H1 (cell line): ENCODE results near the gene NPC2. TPM values are rescaled to one million over a fixed set of nuclear protein-coding genes. Genes with fewer than 3 reads are reported as not detected.

Experiments
- CTCF ChIA-PET: fragments of 300-600 bp; sonication (Branson Sonifier 250); formaldehyde crosslinking; loops from one replicate; lab custom pipeline; 2021; ENCODE audit not compliant: partially characterized antibody; lab: Charles Lee
- POLR2A ChIA-PET: fragments of 300-600 bp; sonication (Branson Sonifier 250); formaldehyde crosslinking; loops from one replicate; lab custom pipeline; 2021; ENCODE audit warnings: inconsistent platforms; ENCODE audit not compliant: partially characterized antibody; lab: Charles Lee
- DNase-seq, 2 experiments: peaks; one replicate each; pipeline versions ENCODE4 v3.0.0 to v3.0.0-alpha.2; 2010 to 2022; ENCODE audit warnings: low spot score in 2 of 2, low read depth in 1 of 2, mixed read lengths in 1 of 2
- FAIRE-seq: peaks from 2 replicates; lab custom pipeline; 2011; peaks lifted over from hg19 to GRCh38; lab: Jason Lieb, UNC
- H2AFZ ChIP-seq: 2 replicates; pipeline ENCODE4 v1.8.1; 2012; ENCODE audit warnings: low read length, inconsistent platforms
- H2AK5ac ChIP-seq: 2 replicates; pipeline ENCODE4 v1.6.1; 2013; ENCODE audit warnings: low read depth, low read length
- H2BK120ac ChIP-seq: replicated peaks from 2 replicates; pipeline ENCODE3; 2013; ENCODE audit warnings: low read depth, low read length, inconsistent platforms
- H2BK12ac ChIP-seq: 2 replicates; pipeline ENCODE4 v1.6.1; 2013; ENCODE audit warnings: low read depth, low read length
- H2BK15ac ChIP-seq: 2 replicates; pipeline ENCODE4 v1.6.1; 2013; ENCODE audit warnings: low read length
- H2BK20ac ChIP-seq: 2 replicates; pipeline ENCODE4 v1.6.1; 2013; ENCODE audit warnings: low read length
- H2BK5ac ChIP-seq: 2 replicates; pipeline ENCODE4 v1.6.1; 2013; ENCODE audit warnings: low read depth, low read length
- H3K14ac ChIP-seq: 2 replicates; pipeline ENCODE4 v1.6.1; 2013; ENCODE audit warnings: inconsistent platforms; ENCODE audit not compliant: insufficient read length
- H3K18ac ChIP-seq: 2 replicates; pipeline ENCODE4 v1.6.1; 2013; ENCODE audit warnings: low read length; ENCODE audit errors: extremely low read depth
- H3K23ac ChIP-seq: 2 replicates; pipeline ENCODE4 v1.6.1; 2013; ENCODE audit warnings: inconsistent platforms; ENCODE audit not compliant: insufficient read length
- H3K23me2 ChIP-seq: 2 replicates; pipeline ENCODE4 v1.6.1; 2013; ENCODE audit warnings: low read depth, low read length
- H3K27ac ChIP-seq: 2 replicates; pipeline ENCODE4 v1.6.1; 2011; ENCODE audit warnings: low read depth, low read length, inconsistent platforms
- H3K27me3 ChIP-seq, 4 experiments: replicated peaks in 1 of 4; 1 replicate in 1 of 4; 2 replicates in 3 of 4; pipeline versions ENCODE4 v1.6.1 to v1.8.1; 2011 to 2013; ENCODE audit warnings: low read length in 3 of 4, mild to moderate bottlenecking in 3 of 4, inconsistent platforms in 2 of 4, mixed read lengths in 2 of 4, moderate library complexity in 1 of 4; ENCODE audit not compliant: control insufficient read depth in 3 of 4, insufficient read depth in 3 of 4; ENCODE audit errors: extremely low read depth in 1 of 4
- H3K36me3 ChIP-seq, 4 experiments: 2 replicates each; pipeline versions ENCODE4 v1.6.1 to v1.8.1; 2011 to 2013; ENCODE audit warnings: mild to moderate bottlenecking in 4 of 4, low read length in 3 of 4, moderate library complexity in 2 of 4, control low read depth in 1 of 4, inconsistent platforms in 1 of 4; ENCODE audit not compliant: insufficient read depth in 4 of 4, control insufficient read depth in 2 of 4
- H3K4ac ChIP-seq: replicated peaks from 2 replicates; pipeline ENCODE3; 2013; ENCODE audit warnings: low read length, low read depth, mixed read lengths, inconsistent platforms; ENCODE audit not compliant: insufficient read length
- H3K4me1 ChIP-seq, 4 experiments: replicated peaks in 1 of 4; 1 replicate in 1 of 4; 2 replicates in 3 of 4; pipeline versions ENCODE4 v1.6.1 to v1.8.1; 2011 to 2013; ENCODE audit warnings: low read length in 3 of 4, inconsistent platforms in 2 of 4, mixed read lengths in 1 of 4; ENCODE audit not compliant: insufficient read depth in 4 of 4, control insufficient read depth in 3 of 4
- H3K4me2 ChIP-seq, 2 experiments: 2 replicates each; pipeline versions ENCODE4 v1.6.1 to v1.8.1; 2011 to 2013; ENCODE audit warnings: low read depth in 2 of 2, low read length in 2 of 2, control low read depth in 1 of 2, inconsistent platforms in 1 of 2, mild to moderate bottlenecking in 1 of 2; ENCODE audit not compliant: insufficient read depth in 1 of 2
- H3K4me3 ChIP-seq, 4 experiments: fragments of 200-600, 300-600 bp in 1 of 4; sonication (generic), shearing (Covaris generic), sonication (Bioruptor Twin) in 1 of 4; 2 replicates each; pipeline versions ENCODE4 v1.5.1 to v1.8.1; 2011 to 2016; ENCODE audit warnings: low read length in 4 of 4, low read depth in 3 of 4, control low read depth in 2 of 4, inconsistent platforms in 2 of 4, mild to moderate bottlenecking in 2 of 4, mixed read lengths in 1 of 4, moderate library complexity in 1 of 4; ENCODE audit not compliant: insufficient read depth in 2 of 4; ENCODE audit errors: extremely low read depth in 1 of 4
- H3K56ac ChIP-seq: replicated peaks from 2 replicates; pipeline ENCODE3; 2013; ENCODE audit warnings: low read depth, mild to moderate bottlenecking, mixed read lengths, low read length, inconsistent platforms; ENCODE audit not compliant: insufficient read length
- H3K79me1 ChIP-seq: 2 replicates; pipeline ENCODE4 v1.6.1; 2013; ENCODE audit warnings: low read depth, low read length, control low read depth
- H3K79me2 ChIP-seq, 2 experiments: 2 replicates each; pipeline versions ENCODE4 v1.6.1 to v1.8.1; 2012 to 2013; ENCODE audit warnings: low read length in 2 of 2, mild to moderate bottlenecking in 2 of 2, inconsistent platforms in 1 of 2; ENCODE audit not compliant: insufficient read depth in 2 of 2, control insufficient read depth in 1 of 2
- H3K9ac ChIP-seq, 4 experiments: replicated peaks in 1 of 4; 1 replicate in 1 of 4; 2 replicates in 3 of 4; pipeline versions ENCODE4 v1.6.1 to v1.8.1; 2011 to 2013; ENCODE audit warnings: low read depth in 3 of 4, low read length in 3 of 4, control low read depth in 2 of 4, mild to moderate bottlenecking in 2 of 4, moderate library complexity in 2 of 4, inconsistent platforms in 1 of 4; ENCODE audit errors: extremely low read depth in 1 of 4
- H3K9me3 ChIP-seq, 2 experiments: 2 replicates each; pipeline versions ENCODE4 v1.6.1 to v1.8.1; 2012 to 2013; ENCODE audit warnings: mild to moderate bottlenecking in 2 of 2, moderate library complexity in 2 of 2, control low read depth in 1 of 2, inconsistent platforms in 1 of 2, low read depth in 1 of 2, low read length in 1 of 2, mixed read lengths in 1 of 2; ENCODE audit not compliant: insufficient read depth in 2 of 2
- H4K20me1 ChIP-seq, 2 experiments: replicated peaks in 1 of 2; 2 replicates each; pipeline versions ENCODE3 to v1.8.1; 2011 to 2013; ENCODE audit warnings: inconsistent platforms in 2 of 2, low read length in 2 of 2, mild to moderate bottlenecking in 1 of 2; ENCODE audit not compliant: insufficient read depth in 2 of 2, control insufficient read depth in 1 of 2
- H4K5ac ChIP-seq: 2 replicates; pipeline ENCODE4 v1.6.1; 2013; ENCODE audit warnings: low read length, low read depth, mixed read lengths, inconsistent platforms; ENCODE audit not compliant: insufficient read length
- H4K8ac ChIP-seq: 2 replicates; pipeline ENCODE4 v1.8.0; 2013; ENCODE audit warnings: mild to moderate bottlenecking, moderate library complexity, low read length, inconsistent platforms; ENCODE audit not compliant: insufficient read depth; ENCODE audit errors: extremely low read depth
- H4K91ac ChIP-seq: replicated peaks from 2 replicates; pipeline ENCODE3; 2013; ENCODE audit warnings: low read length, mixed read lengths, inconsistent platforms; ENCODE audit not compliant: insufficient read length
- BACH1 ChIP-seq: IDR thresholded peaks from 2 replicates; pipeline ENCODE4 v1.6.1; 2012; ENCODE audit warnings: low read length, improper control_type of control experiment
- CTCF ChIP-seq, 3 experiments: IDR thresholded peaks; 1 replicate in 2 of 3; 2 replicates in 1 of 3; pipeline versions ENCODE4 v1.5.1 to v1.6.1; 2011; ENCODE audit warnings: low read length in 3 of 3, mild to moderate bottlenecking in 3 of 3, inconsistent platforms in 2 of 3, low read depth in 1 of 3, moderate library complexity in 1 of 3; ENCODE audit not compliant: insufficient read depth in 1 of 3; ENCODE audit errors: control extremely low read depth in 1 of 3
- EP300 ChIP-seq, 2 experiments: IDR thresholded peaks; 1 replicate in 1 of 2; 2 replicates in 1 of 2; pipeline ENCODE4 v1.6.1; 2011 to 2012; ENCODE audit warnings: low read depth in 2 of 2, low read length in 2 of 2, mild to moderate bottlenecking in 2 of 2, borderline replicate concordance in 1 of 2, inconsistent platforms in 1 of 2, moderate library complexity in 1 of 2
- PHF8 ChIP-seq: fragments of 200-600 bp; sonication (generic); conservative IDR thresholded peaks from 2 replicates; pipeline ENCODE4 v1.7.1; 2012; ENCODE audit warnings: low read depth, mild to moderate bottlenecking, inconsistent platforms, low read length, moderate library complexity
- TBP ChIP-seq: IDR thresholded peaks from 2 replicates; pipeline ENCODE4 v1.6.1; 2011; ENCODE audit warnings: low read depth, low read length, improper control_type of control experiment
- USF2 ChIP-seq: IDR thresholded peaks from 2 replicates; pipeline ENCODE4 v1.6.1; 2011; ENCODE audit warnings: low read length, improper control_type of control experiment
- YY1 ChIP-seq: IDR thresholded peaks from 2 replicates; pipeline ENCODE4 v1.6.1; 2011; ENCODE audit warnings: low read depth, mild to moderate bottlenecking, low read length
- WGBS, 2 experiments: shearing (Covaris generic) in 1 of 2; methylation state at CpG; one replicate each; pipeline versions ENCODE4 v1.1.6 to v1.1.7; 2013 to 2015; ENCODE audit warnings: low lambda C conversion rate in 2 of 2, mixed read lengths in 2 of 2, inconsistent platforms in 1 of 2, low coverage in 1 of 2, missing lambda C conversion rate in 1 of 2; ENCODE audit not compliant: insufficient replicate concordance in 2 of 2, insufficient coverage in 1 of 2, insufficient read length in 1 of 2; ENCODE audit errors: extremely low coverage in 1 of 2, missing lambda C conversion rate in 1 of 2; 5-methylcytosine and 5-hydroxymethylcytosine counted together
- polyA plus RNA-seq, 7 experiments: library from polyadenylated mRNA; depleted of rRNA in 3 of 7; stranded (reverse) in 5 of 7; unstranded in 2 of 7; fragments of >200 nt in 5 of 7; fragments of 200-250 nt in 2 of 7; gene quantifications; 1 replicate in 5 of 7; 2 replicates in 1 of 7; 4 replicates in 1 of 7; pipeline versions ENCODE4 v1.2.1 to v1.2.3, GENCODE V29; 2011 to 2013; ENCODE audit warnings: missing spikeins in 2 of 7, mixed read lengths in 2 of 7
- total RNA-seq: library from RNA; stranded (reverse); fragmentation: NEBNext Ultra II Directional; extraction: Animal tissue kit (Norgen Biotek cat#: 25700); gene quantifications from 2 replicates; pipeline ENCODE4 v1.2.1, GENCODE V29; 2021

Gene NPC2
- total and polyA plus RNA-seq, 2 of the 8 experiments (the other 6 are each of a cell fraction or from before 2014, with no cell fraction given): 178 to 258 TPM

GRCh38 chr14:74515891-74516412, 22.8 kb upstream of the NPC2 start:
- 0 out of 2 replicates have a peak overlapping the region, but pooled peaks have one; percentile 19 for H2BK5ac ChIP-seq
- ChIA-PET POLR2A (interaction anchor here (0.8 kb wide), 2 partner anchors 10 to 131 kb away, joined by 3 to 4 read pairs; no protein-coding TSS in a partner anchor), CTCF (interaction anchor here (0.6 to 5.7 kb wide), 9 partner anchors 8 to 218 kb away, joined by 3 to 51 read pairs (median 4); no protein-coding TSS in a partner anchor)
- peak overlapping the region; percentile 75; the same call in 1 of the 2 replicates for H2AK5ac ChIP-seq
- peak overlapping the region; percentile 89; the same call in 1 of the 2 replicates for H2BK12ac ChIP-seq
- H3K4me1 ChIP-seq: peaks cover 3 to 13% (median 4%) of the 10 kb centered on the region in 4 experiments; a peak in 5 of 7 replicates
- H2BK20ac ChIP-seq: no peak overlapping the region
- H3K4me3 ChIP-seq: no peak overlapping the region
- no peaks in the 10 kb centered on the region for H4K20me1 ChIP-seq
- no peak overlapping the region for H4K5ac ChIP-seq
- H4K8ac ChIP-seq: no peak overlapping the region
- no peak overlapping the region for H2BK15ac ChIP-seq
- no peak overlapping the region for H3K4ac ChIP-seq
- H3K27ac ChIP-seq: no peak overlapping the region
- H3K14ac ChIP-seq: no peak overlapping the region
- no peak overlapping the region for H2BK120ac ChIP-seq
- no peak overlapping the region for H3K18ac ChIP-seq
- FAIRE-seq: no peak
- H3K23me2 ChIP-seq: no peaks in the 10 kb centered on the region
- H4K91ac ChIP-seq: no peak overlapping the region
- H3K9me3 ChIP-seq: no peaks in the 10 kb centered on the region
- H3K27me3 ChIP-seq: no peaks in the 10 kb centered on the region; a peak in 1 of 7 replicates
- H3K4me2 ChIP-seq: no peak overlapping the region
- 91% methylated on average over 7 of the region's 8 CpGs; no CpG with 5 or more reads in 1 of the 2 experiments for WGBS, 2 experiments
- TF ChIP-seq YY1 (no peak), EP300 (IDR thresholded peaks at IDR 0.05; ENCODE audit: borderline replicate concordance in 1 of 2, low read depth in 2 of 2, low read length in 2 of 2) (no peak), PHF8 (no peak), TBP (no peak), BACH1 (no peak), CTCF (IDR thresholded peaks at IDR 0.05; ENCODE audit: control extremely low read depth in 1 of 3, insufficient read depth in 1 of 3, low read depth in 1 of 3, low read length in 3 of 3) (no peak), USF2 (no peak)
- TF ChIP-seq, all 59 proteins: peak for 0
- Histone ChIP-seq H3K79me1 (no peaks in the 10 kb centered on the region), H2AFZ (no peak overlapping the region), H3K56ac (no peak overlapping the region), H3K23ac (no peak overlapping the region), H3K9ac (no peak overlapping the region), H3K36me3 (no peaks in the 10 kb centered on the region), H3K79me2 (no peaks in the 10 kb centered on the region)
- no peak for DNase-seq
